GM19025 (cell line): ENCODE measurements around the gene SPINT2.
"Not testable (repeated sequence)": the region's sequence is repeated elsewhere in the genome, so short reads cannot be mapped to it uniquely, and the experiment has no call there.

ENCODE experiments used
- ATAC-seq: cut with Tn5 transposase; IDR thresholded peaks from one replicate; pipeline ENCODE4 v1.9.1; 2021; ENCODE audit warnings: mild to moderate bottlenecking, low read depth, moderate library complexity; ENCODE audit not compliant: unreplicated experiment

SPINT2 gene, protein sequence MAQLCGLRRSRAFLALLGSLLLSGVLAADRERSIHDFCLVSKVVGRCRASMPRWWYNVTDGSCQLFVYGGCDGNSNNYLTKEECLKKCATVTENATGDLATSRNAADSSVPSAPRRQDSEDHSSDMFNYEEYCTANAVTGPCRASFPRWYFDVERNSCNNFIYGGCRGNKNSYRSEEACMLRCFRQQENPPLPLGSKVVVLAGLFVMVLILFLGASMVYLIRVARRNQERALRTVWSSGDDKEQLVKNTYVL

DNA sequence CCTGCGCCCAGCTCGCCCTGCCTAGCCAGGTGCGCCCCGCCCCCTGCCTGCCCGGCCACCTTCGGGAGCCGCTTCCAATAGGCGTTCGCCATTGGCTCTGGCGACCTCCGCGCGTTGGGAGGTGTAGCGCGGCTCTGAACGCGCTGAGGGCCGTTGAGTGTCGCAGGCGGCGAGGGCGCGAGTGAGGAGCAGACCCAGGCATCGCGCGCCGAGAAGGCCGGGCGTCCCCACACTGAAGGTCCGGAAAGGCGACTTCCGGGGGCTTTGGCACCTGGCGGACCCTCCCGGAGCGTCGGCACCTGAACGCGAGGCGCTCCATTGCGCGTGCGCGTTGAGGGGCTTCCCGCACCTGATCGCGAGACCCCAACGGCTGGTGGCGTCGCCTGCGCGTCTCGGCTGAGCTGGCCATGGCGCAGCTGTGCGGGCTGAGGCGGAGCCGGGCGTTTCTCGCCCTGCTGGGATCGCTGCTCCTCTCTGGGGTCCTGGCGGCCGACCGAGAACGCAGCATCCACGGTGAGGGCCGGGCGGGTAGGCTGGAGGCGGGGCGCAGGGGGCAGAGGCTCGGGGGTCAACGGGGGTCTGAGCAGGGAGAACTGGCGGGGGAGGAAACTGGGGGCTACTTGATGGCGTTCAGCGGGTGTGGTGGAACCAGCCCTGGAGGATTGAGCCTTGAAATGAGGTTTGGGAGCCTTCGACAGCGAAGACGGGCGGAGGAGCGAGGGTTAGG lies at the start of gene SPINT2:
SPINT2 (plus strand) TSS at position 88 of the 727 bp plus-strand sequence; CDS start at position 408, 320 bp downstream.
- no peak for ATAC-seq

DNA sequence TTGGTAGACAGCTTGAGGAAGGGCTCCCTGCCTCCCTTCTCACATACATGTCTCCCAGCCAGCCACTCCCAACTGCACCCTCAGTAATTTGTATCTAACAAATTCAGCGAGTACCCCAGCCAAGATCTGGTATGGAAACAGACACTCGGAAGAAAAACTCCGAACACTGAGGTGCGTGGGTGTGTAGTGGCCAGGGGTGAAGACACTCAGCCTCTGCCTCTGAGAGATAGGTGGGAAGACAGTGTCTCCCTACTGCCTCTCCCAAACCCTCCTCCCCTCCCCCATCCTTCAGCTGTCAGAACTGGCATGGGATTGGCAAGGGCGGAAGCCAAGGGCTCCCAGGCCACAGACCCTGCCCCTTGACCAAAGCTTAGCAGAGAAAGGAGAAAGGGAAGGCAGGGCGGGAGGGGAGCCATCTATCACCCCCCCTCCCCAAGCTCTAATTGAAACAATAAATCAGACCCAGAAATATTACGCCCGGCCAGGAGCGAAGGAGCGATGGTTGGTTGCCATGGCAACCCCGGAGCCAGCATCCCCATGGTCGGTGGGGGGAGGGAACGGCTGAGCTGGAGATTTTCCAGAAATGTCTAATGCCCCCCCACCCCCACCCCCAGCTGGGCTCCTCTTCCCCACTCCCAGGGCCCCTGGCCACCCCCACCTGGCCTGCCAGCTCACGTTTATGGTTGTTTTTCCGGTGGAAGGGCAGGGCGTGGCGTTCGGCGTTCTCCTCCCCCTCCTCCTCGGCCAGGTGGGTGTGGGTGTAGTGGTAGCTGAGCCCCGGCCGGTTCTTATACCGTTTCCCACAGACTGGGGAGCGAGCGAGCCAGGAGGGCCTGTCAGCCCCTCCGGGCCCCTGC lies 47.4 kb upstream of the SPINT2 start:
- ATAC-seq, result no peak

DNA sequence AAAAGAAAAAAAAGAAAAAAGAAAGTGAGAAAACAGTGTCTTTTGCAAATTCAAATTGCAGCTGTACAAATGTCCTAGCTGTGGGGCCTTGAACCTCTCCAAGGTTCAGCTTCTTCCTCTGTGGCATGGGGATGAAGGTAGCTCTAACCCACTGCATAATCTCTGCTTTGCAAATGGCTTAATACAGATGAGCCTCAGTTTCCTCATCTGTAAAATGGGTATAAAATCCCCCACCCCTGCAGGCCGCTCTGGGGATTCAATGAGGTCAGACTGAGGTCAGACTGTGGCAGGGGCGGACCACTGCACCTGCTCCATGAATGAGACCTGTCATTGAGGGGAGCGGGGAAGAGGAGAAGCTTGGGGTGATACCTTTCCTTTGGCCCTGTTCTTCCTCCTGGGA lies 46.2 kb upstream of the SPINT2 start:
- ATAC-seq, result no peak

DNA sequence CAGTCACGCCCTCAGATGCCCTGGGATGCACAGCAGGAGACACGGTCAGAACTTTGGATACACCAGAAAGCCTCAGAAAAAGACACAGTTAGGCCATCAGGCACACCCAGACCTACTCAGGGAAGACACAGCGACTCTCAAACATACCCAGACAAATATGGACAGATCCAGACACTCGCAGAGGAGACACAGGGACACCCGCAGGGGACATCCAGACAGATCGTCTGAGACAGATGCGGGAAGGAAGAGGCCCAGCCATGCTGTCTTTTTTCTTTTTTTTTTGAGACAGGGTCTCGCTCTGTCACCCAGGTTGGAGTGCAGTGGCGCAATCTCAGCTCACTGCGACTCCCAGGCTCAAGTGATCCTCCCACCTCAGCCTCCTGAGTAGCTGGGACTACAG lies 45.2 kb upstream of the SPINT2 start:
- no peak for ATAC-seq

DNA sequence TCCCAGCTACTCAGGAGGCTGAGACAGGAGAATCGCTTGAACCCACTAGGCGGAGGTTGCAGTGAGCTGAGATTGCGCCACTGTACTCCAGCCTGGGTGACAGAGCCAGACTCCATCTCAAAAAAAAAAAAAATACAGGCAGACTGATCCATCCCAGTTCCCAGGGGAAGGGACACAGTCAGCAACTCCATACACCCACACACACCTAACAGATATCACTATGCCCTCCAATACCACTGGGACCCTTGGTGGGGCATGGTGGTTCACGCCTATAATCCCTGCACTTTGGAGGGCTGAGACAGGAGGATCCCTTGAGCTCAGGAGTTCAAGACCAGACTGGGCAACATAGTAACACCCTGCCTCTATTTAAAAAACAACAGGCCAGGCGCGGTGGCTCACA lies 43.0 kb upstream of the SPINT2 start:
- no peak for ATAC-seq

DNA sequence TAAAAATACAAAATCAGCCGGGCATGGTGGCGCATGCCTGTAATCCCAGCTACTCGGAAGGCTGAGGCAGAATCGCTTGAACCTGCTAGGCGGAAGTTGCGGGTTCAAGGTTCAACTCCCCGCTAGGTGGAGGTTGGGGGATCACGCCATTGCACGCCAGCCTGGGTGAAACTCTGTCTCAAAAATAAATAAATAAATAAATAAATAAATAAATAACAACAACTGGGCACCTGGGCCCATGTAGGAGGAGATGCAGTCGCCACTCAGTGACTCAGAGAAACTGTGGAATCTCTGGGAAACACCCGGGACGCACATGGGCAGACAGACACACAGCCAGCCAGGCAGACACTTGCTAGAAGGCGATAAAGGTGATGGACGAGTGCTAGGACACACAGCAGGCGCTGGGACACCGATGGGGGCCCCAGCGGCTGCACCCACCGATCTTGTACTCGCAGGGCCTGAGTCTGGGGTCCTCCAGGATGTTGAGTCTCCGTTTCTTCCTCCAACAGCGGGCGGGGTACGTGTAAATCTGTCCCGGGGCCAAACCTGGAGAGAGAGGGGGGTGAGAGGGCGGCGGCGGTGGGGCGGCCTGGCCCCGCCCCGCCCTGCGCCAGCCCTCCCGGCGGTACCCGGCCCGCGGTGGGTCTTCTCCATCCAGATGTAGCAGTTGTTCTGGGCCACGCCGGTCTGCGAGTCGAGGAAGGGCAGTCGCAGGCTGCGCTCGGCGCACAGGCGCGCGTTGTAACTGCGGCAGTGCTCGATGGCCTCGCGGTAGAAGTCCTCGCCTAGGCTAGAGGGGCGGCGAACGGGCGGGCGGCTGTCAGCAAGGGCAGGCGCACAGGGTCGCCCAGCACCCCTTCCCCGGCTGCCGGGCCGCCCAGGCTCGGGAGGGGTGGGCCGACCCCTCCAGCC lies 42.2 kb upstream of the SPINT2 start:
- ATAC-seq, result no peak

DNA sequence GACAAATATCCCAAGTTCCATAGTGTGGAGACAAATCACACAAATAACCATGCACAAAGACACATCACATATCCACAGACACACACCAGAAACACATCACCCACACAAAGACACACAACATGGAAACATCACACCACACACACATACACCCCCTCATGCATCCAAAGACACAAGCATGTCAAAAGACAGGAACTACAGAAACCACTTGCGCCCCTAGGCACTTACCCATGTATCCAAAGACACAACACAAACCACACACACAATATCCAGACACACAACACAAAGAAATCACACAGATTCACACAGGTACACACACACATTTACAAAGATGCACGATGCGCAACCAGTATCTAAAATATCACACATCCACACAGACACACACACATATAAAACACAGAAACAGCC lies 41.3 kb upstream of the SPINT2 start:
- no peak for ATAC-seq

DNA sequence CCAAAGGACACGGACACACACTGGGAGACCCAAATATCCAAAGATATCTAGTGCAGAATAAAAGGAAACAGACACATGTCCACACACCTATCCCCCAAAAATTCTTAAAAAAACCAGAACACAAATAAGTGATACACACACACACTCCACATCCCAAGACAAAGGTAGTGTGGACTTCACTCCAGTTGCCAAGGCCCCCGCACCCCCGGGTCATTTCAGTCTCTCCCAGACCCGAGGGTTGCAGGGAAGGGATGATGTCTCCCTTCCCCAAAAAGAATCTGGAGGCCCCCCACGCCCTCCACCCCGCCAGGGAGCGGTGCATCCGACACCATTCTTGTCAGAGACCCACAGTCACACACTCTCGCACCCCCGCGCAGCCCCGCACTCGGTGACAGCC lies 40.8 kb upstream of the SPINT2 start:
- no peak for ATAC-seq

DNA sequence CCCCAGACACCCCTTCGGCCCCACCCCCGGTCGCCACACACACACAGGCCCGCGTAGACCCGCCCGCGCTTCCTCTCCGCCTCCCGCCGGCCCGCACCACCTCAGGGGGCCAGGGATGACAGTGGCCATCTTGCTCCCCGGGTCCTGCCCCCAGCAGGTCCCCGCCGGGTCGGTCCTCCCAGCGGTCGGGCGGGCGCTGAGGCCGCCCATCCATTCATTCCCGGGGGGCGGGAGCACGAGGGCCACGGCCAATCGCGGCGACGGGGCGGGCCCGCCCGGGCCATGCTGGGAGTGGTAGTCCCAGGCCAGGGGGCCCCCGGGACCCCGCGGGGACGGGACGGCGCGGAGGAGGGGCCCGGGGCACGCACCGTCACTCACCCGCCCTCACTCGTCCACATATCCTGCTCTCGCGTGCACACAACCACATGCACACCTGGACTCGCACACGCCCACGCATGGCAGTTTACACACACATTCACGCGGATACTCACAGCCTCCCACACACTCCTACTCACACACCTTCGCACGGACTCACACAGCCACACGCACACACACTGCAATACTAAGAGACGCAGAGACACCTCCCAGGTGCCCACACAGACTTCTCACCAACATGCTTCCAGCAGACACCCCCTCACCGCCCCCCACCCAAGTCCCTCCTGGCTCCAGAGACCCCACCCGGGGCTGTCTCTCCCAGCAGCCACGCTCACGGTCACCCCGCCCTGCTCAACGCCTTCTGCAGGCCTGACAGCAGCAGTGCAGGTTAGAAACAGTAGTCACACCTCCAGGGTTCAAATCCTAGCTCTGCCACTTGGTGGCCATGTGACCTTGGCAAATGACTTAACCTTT lies 40.1 kb upstream of the SPINT2 start, which contains the start of gene DPF1:
DPF1 (minus strand) TSS at position 209 of the 849 bp plus-strand sequence; CDS start at position 129, 80 bp downstream.
- ATAC-seq, result peak; percentile 72

DNA sequence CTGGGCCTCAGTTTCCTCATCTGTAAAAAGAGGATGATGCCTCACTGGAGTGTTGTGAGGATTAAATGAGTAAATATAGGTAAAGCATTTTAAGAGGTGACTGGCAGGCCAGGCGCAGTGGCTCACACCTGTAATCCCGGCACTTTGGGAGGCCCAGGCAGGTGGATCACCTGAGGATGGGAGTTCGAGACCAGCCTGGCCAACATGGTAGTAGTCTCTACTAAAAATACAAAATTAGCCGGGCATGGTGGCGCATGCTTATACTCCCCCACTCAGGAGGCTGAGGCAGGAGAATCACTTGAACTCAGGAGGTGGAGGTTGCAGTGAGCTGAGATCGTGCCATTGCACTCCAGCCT lies 39.5 kb upstream of the SPINT2 start:
- not testable (repeated sequence) for ATAC-seq

DNA sequence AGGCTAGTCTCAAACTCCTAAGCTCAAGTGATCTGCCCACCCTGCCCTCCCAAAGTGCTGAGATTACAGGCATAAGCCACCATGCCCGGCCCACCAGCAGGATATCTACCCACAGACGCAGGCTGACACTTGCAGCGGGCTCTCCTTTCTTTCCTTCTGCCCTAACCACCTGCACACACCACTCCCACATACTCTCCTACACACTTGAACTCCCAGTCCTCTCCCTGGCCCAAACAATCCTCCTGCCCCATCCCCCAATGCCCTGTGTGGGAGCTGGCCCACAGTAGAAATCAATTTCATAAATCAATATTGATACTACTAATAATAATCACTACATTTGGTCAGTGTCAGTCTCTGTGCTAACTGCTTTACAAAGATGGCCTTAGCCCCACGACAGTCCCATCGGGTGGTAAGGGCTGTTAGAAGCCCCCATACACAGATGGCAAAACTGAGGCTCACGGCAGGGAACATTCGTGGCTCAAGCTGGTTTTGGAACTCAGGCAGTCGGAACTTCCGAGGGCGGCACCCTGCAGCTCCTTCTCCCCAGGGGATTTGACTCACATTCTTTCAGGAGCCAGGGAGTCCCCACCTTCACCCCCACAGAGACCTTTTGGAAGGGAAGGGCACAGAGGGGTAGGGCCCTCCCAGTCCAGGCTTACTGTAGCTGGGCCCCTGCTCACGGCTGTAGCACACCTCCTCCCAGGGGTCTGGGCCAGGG lies 36.9 kb upstream of the SPINT2 start:
- no peak for ATAC-seq

DNA sequence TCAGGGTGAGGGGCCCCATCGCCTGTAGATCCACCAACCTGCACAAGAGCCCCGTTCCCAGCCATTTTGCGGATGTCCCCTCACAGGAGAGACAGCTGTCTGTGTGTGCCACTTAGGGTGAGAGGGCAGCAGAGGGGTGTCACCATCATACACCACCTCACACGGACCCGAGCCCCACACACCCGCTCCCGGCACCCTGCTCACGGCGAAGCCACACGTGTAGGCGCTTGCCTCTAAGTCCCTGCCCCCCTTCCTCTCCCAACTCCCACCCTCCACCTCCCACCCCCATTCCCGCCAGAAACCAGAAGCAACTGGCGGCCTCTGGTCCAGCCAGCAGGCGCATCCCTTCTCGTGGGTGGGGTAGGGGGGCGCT lies 36.4 kb upstream of the SPINT2 start:
- ATAC-seq, result no peak

DNA sequence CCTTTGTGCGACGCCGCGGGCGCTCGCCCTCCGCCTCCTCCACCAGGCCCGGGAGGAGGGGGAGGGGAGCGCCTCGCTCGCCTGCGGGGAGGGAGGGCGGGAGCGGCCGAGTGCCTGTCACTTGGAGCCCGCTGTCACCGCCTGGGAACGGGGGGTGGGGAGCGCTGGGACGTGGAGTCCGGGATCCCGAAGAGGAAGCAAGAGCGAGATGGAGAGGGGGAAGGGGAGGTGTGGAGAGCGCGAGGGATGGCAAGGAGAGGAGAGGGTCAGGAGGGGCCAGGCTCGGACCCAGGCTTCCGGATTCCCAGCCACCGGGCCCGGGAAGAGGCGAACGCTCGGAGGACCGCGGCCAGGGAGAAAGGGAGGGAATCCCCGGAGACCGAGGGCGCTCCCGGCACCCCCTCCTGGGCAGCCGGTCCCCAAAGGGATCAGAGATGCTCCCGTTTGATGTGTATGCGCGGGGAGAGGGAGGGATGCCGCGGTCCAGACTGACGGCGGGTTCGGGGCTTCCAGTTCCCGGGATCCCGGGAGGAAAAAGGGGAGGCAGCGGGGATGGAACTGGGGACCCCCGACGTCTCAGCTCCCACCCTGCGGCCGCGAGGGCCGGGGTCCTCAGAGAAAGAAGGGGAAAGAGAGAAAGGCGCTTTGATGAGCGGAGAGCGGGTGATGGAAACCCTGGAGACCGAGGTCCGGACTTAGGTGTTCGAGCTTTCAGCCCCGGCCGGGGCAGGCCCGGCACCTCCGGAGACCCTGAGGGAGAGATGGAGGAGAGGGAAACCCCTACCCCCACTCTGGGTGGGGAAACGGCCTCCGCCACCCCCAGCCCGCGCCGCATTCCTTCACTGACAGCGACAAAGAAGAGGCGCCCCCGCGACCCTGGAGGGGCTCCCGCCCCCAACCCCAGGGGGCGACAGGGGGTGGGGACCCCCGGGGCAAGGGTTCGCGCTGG lies 35.6 kb upstream of the SPINT2 start:
- ATAC-seq, result no peak

DNA sequence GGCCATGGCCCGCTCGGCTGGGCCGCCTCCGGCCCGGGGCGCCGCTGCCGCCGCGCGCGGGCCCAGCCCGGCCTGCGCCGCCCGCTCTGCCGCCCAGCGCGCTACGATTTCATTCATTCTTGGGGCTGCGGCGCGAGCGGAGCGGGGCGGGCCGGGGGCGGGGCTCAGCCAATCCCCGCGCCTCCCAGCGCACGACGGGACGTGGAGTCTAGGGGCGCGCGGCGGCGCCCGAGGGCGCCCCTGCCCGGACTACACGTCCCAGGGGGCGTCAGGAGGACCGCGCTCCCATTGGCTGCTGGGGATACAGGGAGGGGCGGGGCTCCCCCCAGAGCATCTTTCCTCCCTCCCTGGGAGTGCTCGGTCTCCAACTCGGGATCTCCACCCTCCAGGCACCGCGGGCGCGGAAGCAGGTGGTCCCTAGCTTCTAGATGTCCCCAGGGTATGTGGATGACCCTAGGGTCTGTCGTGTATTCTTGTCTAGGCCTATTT lies 34.7 kb upstream of the SPINT2 start:
- ATAC-seq, result peak; percentile 79

DNA sequence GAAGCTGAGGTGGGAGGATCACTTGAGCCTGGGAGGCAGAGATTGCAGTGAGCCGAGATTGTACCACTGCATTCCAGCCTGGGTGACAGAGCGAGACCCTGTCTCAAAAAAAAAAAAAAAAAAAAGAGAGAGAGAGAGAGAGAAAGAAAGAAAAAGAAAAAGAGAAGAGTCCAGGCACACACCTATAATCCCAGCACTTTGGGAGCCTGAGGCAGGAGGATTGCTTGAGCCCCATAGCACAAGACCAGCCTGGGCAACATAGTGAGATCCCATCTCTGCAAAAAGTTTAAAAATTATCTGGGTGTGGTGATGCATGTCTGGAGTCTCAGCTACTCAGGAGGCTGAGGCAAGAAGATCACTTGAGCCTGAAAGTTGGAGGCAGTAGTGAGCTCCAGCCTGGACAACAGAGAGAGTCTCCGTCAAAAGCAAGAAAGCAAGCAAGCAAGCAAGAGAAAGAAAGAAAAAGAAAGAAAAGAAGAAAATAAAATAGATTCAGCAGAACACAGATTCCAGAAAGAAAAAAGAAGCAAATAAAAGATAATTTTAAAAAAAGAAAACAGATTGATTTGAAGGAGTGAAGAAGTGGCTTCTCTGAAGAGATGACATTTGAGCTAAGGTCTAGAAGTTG lies 33.8 kb upstream of the SPINT2 start:
- ATAC-seq, result not testable (repeated sequence)

DNA sequence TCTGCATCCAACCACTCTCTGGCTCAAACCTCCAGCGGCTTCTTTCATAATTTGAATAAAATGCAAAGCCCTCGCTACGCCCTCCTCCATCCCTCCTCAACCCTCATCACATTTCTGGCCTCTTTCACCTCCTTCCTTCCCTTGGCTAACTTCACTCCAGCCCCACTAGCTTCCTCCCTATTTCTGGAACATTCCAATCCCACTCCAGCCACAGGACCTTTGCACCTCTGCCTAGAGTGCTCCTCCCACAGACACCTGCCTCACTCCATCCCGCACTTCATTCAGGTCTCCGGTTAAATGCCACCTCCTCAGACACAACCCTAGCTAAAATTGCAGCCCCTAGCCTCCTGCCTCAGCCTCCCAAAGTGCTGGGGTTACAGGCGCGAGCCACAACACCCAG lies 32.5 kb upstream of the SPINT2 start:
- no peak for ATAC-seq

DNA sequence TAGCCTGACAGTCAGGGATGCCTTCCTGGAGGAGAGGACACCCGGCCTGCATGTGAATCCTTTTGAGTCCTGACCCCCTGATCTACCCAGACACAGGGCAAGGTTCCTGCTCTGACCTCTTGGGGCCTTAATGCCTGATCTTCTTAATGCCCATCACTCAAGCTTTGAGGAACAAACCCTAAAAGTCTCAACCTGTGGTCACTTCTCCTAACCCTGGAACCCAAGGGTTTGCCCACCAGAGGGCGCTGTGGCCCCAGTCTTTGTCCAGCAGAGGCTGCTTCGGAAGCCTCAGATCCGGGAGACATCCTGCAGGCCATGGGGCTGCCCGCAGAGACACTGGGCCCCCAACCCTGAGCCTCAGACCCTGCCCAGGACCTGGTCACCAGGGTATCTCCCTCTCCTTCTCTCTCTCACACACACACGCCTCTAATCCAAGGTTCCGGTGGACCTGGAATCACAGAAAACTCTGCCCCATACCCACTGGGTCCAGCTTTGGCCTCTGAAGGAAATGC lies 30.6 kb upstream of the SPINT2 start:
- no peak for ATAC-seq
